Endodermal cell (in vitro differentiated cells): Measurements from ENCODE around the gene PNMT. TPM values are rescaled to one million over a fixed set of nuclear protein-coding genes. Genes with fewer than 3 reads are reported as not detected.

Experiments
- DNase-seq: peaks from one replicate; pipeline ENCODE4 v3.0.0-alpha.2; 2017
- H3K27ac ChIP-seq: 2 replicates; pipeline ENCODE4 v1.5.1; 2013; ENCODE audit warnings: mild to moderate bottlenecking, low read depth, low read length, moderate library complexity
- H3K27me3 ChIP-seq: 2 replicates; pipeline ENCODE4 v1.6.1; 2013; ENCODE audit warnings: mild to moderate bottlenecking, low read length, moderate library complexity; ENCODE audit not compliant: insufficient read depth, control insufficient read depth, poor library complexity, severe bottlenecking
- H3K36me3 ChIP-seq: 2 replicates; pipeline ENCODE4 v1.7.0; 2013; ENCODE audit warnings: mild to moderate bottlenecking, low read length, moderate library complexity; ENCODE audit not compliant: control insufficient read depth, insufficient read depth
- H3K4me1 ChIP-seq: one replicate; pipeline ENCODE4 v1.7.0; 2013; ENCODE audit warnings: low read length; ENCODE audit not compliant: control insufficient read depth, insufficient read depth
- H3K4me3 ChIP-seq: 2 replicates; pipeline ENCODE4 v1.5.1; 2013; ENCODE audit warnings: mild to moderate bottlenecking, low read length, moderate library complexity
- H3K9ac ChIP-seq: 2 replicates; pipeline ENCODE4 v1.6.1; 2013; ENCODE audit warnings: mild to moderate bottlenecking, low read length, moderate library complexity; ENCODE audit not compliant: poor library complexity, severe bottlenecking; ENCODE audit errors: extremely low read depth
- H3K9me3 ChIP-seq: 2 replicates; pipeline ENCODE4 v1.6.1; 2013; ENCODE audit warnings: mild to moderate bottlenecking, low read length, moderate library complexity; ENCODE audit not compliant: control insufficient read depth
- H3K27ac Mint-ChIP-seq: 2 replicates; pipeline ENCODE4 v1.8.0; 2020; ENCODE audit warnings: mixed read lengths
- H3K27me3 Mint-ChIP-seq: 2 replicates; pipeline ENCODE4 v1.8.0; 2021; ENCODE audit warnings: mild to moderate bottlenecking, mixed read lengths; ENCODE audit not compliant: insufficient read depth
- H3K36me3 Mint-ChIP-seq: 2 replicates; pipeline ENCODE4 v1.8.0; 2020; ENCODE audit warnings: low read depth, mixed read lengths
- H3K4me1 Mint-ChIP-seq: 2 replicates; pipeline ENCODE4 v1.8.0; 2020; ENCODE audit warnings: mixed read lengths
- H3K4me3 Mint-ChIP-seq: 2 replicates; pipeline ENCODE4 v1.8.0; 2020; ENCODE audit warnings: mild to moderate bottlenecking, moderate library complexity, mixed read lengths
- H3K9me3 Mint-ChIP-seq: 2 replicates; pipeline ENCODE4 v1.8.0; 2020; ENCODE audit warnings: mild to moderate bottlenecking, mixed read lengths
- CTCF ChIP-seq: fragments of 200-600 bp; sonication (generic); conservative IDR thresholded peaks from 2 replicates; pipeline ENCODE4 v1.5.0; 2021; ENCODE audit warnings: antibody characterized with exemption, mild to moderate bottlenecking
- WGBS, 2 experiments: methylation state at CpG; one replicate each; pipeline versions ENCODE4 v1.1.5 to v1.1.7; 2013; ENCODE audit warnings: missing lambda C conversion rate in 2 of 2, mixed read lengths in 1 of 2; ENCODE audit not compliant: insufficient coverage in 1 of 2, insufficient read length in 1 of 2; 5-methylcytosine and 5-hydroxymethylcytosine counted together
- total RNA-seq, 2 donors: library from RNA; stranded (reverse); fragmentation: NEBNext Ultra II Directional in 1 of 2; extraction: Animal tissue kit (Norgen Biotek cat#: 25700) in 1 of 2; gene quantifications; 2 replicates in 1 of 2; 3 replicates in 1 of 2; pipeline ENCODE4 v1.2.1, GENCODE V29; 2021

PNMT gene
- total RNA-seq, 2 donors from 2014 or later: 0.55 to 1.0 TPM

- Histone ChIP-seq H3K4me3 (no peak overlapping the region), H3K27me3 (no peaks in the 10 kb centered on the region), H3K36me3 (no peaks in the 10 kb centered on the region), H3K9me3 (no peaks in the 10 kb centered on the region), H3K9ac (no peak overlapping the region), H3K4me1 (peaks cover 12% of the 10 kb centered on the region), H3K27ac (no peak overlapping the region)
- Mint-ChIP-seq H3K9me3 (no peaks in the 10 kb centered on the region), H3K27ac (peak overlapping the region; percentile 74), H3K4me1 (peaks cover 31% of the 10 kb centered on the region), H3K4me3 (no peak overlapping the region), H3K27me3 (peaks cover 5% of the 10 kb centered on the region), H3K36me3 (no peaks in the 10 kb centered on the region)
- DNase-seq: peak; percentile 55
- 88 to 89% methylated on average over 5 of the region's 5 CpGs for WGBS, 2 experiments
- TF ChIP-seq CTCF: no peak
These were observed 26.3 kb downstream of the PNMT start for GRCh38 chr17:39694593-39694992.

GRCh38 chr17:39695089-39695474 lies 26.8 kb downstream of the PNMT start:
- Histone ChIP-seq H3K9me3 (no peaks in the 10 kb centered on the region), H3K27me3 (no peaks in the 10 kb centered on the region), H3K4me1 (peaks cover 12% of the 10 kb centered on the region), H3K4me3 (peak overlapping the region; percentile 60), H3K36me3 (no peaks in the 10 kb centered on the region), H3K27ac (peak overlapping the region; percentile 85), H3K9ac (peak overlapping the region; percentile 18)
- Mint-ChIP-seq H3K27me3 (peaks cover 5% of the 10 kb centered on the region), H3K27ac (peak overlapping the region; percentile 97), H3K9me3 (no peaks in the 10 kb centered on the region), H3K4me3 (no peak overlapping the region), H3K4me1 (peaks cover 31% of the 10 kb centered on the region), H3K36me3 (no peaks in the 10 kb centered on the region)
- TF ChIP-seq CTCF: no peak
- WGBS, 2 experiments: 71 to 77% methylated on average over 2 of the region's 2 CpGs
- DNase-seq: peak; percentile 77

- DNase-seq: peak; percentile 72
- Histone ChIP-seq H3K9me3 (no peaks in the 10 kb centered on the region), H3K4me1 (peaks cover 18% of the 10 kb centered on the region), H3K36me3 (no peaks in the 10 kb centered on the region), H3K27me3 (no peaks in the 10 kb centered on the region), H3K9ac (no peak overlapping the region), H3K4me3 (no peak overlapping the region), H3K27ac (peak overlapping the region; percentile 85)
- H3K27me3 Mint-ChIP-seq: peaks cover 5% of the 10 kb centered on the region
- H3K4me3 Mint-ChIP-seq: peak overlapping the region; percentile 46
- 71 to 84% methylated on average over 3 to 6 of the region's 6 CpGs for WGBS, 2 experiments
- peak overlapping the region; percentile 61 for H3K27ac Mint-ChIP-seq
- TF ChIP-seq CTCF: no peak
- H3K4me1 Mint-ChIP-seq: peaks cover 41% of the 10 kb centered on the region
- no peaks in the 10 kb centered on the region for H3K36me3 Mint-ChIP-seq
- no peaks in the 10 kb centered on the region for H3K9me3 Mint-ChIP-seq
These were observed 28.5 kb downstream of the PNMT start for GRCh38 chr17:39696731-39697130.
